ENCODE measurements around the gene ASB2. TPM values are rescaled to one million over a fixed set of nuclear protein-coding genes. Genes with fewer than 3 reads are reported as not detected.

The ASB2 gene
- total RNA-seq, 2 experiments from 2014 or later, result 26.4 to 29.1 TPM

- Mint-ChIP-seq H3K4me1 (no peaks in the 10 kb centered on the region), H3K4me3 (no peak overlapping the region), H3K27ac (no peak overlapping the region), H3K36me3 (no peaks in the 10 kb centered on the region), H3K27me3 (peaks cover 18% of the 10 kb centered on the region), H3K9me3 (no peaks in the 10 kb centered on the region)
- peak; percentile 62 for DNase-seq
Observed at GRCh38 chr14:93892923-93893558, 83.3 kb downstream of the ASB2 start.

GRCh38 chr14:93892505-93892839 lies 83.9 kb downstream of the ASB2 start:
- H3K27me3 Mint-ChIP-seq, result peaks cover 20% of the 10 kb centered on the region
- H3K4me3 Mint-ChIP-seq, result no peak overlapping the region
- no peak overlapping the region for H3K27ac Mint-ChIP-seq
- no peak for DNase-seq
- no peaks in the 10 kb centered on the region for H3K9me3 Mint-ChIP-seq
- no peaks in the 10 kb centered on the region for H3K4me1 Mint-ChIP-seq
- no peaks in the 10 kb centered on the region for H3K36me3 Mint-ChIP-seq

GRCh38 chr14:93891756-93892504 lies 84.4 kb downstream of the ASB2 start:
- H3K9me3 Mint-ChIP-seq, result no peaks in the 10 kb centered on the region
- H3K27ac Mint-ChIP-seq, result no peak overlapping the region
- peaks cover 20% of the 10 kb centered on the region for H3K27me3 Mint-ChIP-seq
- no peak overlapping the region for H3K4me3 Mint-ChIP-seq
- H3K4me1 Mint-ChIP-seq, result no peaks in the 10 kb centered on the region
- no peaks in the 10 kb centered on the region for H3K36me3 Mint-ChIP-seq
- DNase-seq, result no peak

- Mint-ChIP-seq H3K27ac (no peak overlapping the region), H3K36me3 (no peaks in the 10 kb centered on the region), H3K4me3 (no peak overlapping the region), H3K9me3 (peaks cover 1% of the 10 kb centered on the region), H3K4me1 (no peaks in the 10 kb centered on the region), H3K27me3 (peaks cover 20% of the 10 kb centered on the region)
- no peak for DNase-seq
Observed at GRCh38 chr14:93889739-93890483, 86.5 kb downstream of the ASB2 start.

GRCh38 chr14:93888995-93889394 lies 87.4 kb downstream of the ASB2 start:
- no peaks in the 10 kb centered on the region for H3K4me1 Mint-ChIP-seq
- no peak overlapping the region for H3K27ac Mint-ChIP-seq
- no peaks in the 10 kb centered on the region for H3K36me3 Mint-ChIP-seq
- peaks cover 20% of the 10 kb centered on the region for H3K27me3 Mint-ChIP-seq
- no peak overlapping the region for H3K4me3 Mint-ChIP-seq
- no peak for DNase-seq
- H3K9me3 Mint-ChIP-seq, result peaks cover 1% of the 10 kb centered on the region

GRCh38 chr14:93884950-93885349 lies 91.4 kb downstream of the ASB2 start:
- DNase-seq, result no peak
- H3K9me3 Mint-ChIP-seq, result peaks cover 3% of the 10 kb centered on the region
- H3K27me3 Mint-ChIP-seq, result peaks cover 10% of the 10 kb centered on the region
- H3K36me3 Mint-ChIP-seq, result no peaks in the 10 kb centered on the region
- no peak overlapping the region for H3K27ac Mint-ChIP-seq
- no peak overlapping the region for H3K4me3 Mint-ChIP-seq
- H3K4me1 Mint-ChIP-seq, result no peaks in the 10 kb centered on the region

Other genes starting within 250 kb of the ASB2 start
- not detected for gene PRIMA1, start 188.1 kb downstream of the ASB2 start, total RNA-seq
- not detected for gene FAM181A, start 49.2 kb downstream of the ASB2 start, total RNA-seq
- gene CCDC197, start 20.7 kb upstream of the ASB2 start, total RNA-seq, result not detected
- under 1 TPM; 0.31 to 0.48 TPM for gene OTUB2, start 49.8 kb upstream of the ASB2 start, total RNA-seq
- gene DDX24, start 104.6 kb upstream of the ASB2 start, total RNA-seq, result 100 to 1,000 TPM; 320 to 332 TPM
- 10 to 100 TPM; 15.9 to 18.2 TPM for gene IFI27L1, start 104.7 kb upstream of the ASB2 start, total RNA-seq
- 1 to 10 TPM; 1.6 to 2.4 TPM for gene IFI27, start 134.2 kb upstream of the ASB2 start, total RNA-seq
- 10 to 100 TPM; 51.5 to 55.6 TPM for gene IFI27L2, start 153.0 kb upstream of the ASB2 start, total RNA-seq
- gene PPP4R4, start 197.8 kb upstream of the ASB2 start, total RNA-seq, result 1 to 10 TPM; 1.4 to 2.0 TPM

Measured in activated naive CD8-positive, alpha-beta T cell treated with anti-CD3 and anti-CD28 coated beads for 36 hours (primary cell).